NK-92 (cell line): ENCODE measurements around the gene AIFM2.
"Not testable (repeated sequence)": the region's sequence is repeated elsewhere in the genome, so short reads cannot be mapped to it uniquely, and the experiment has no call there.

Source experiments
- DNase-seq: peaks from one replicate; lab custom pipeline; 2025; ENCODE audit not compliant: unreplicated experiment; lab: John Stamatoyannopoulos, UW

AIFM2 gene

GRCh38 chr10:70132098-70133029 lies at the start of gene AIFM2:
Gene AIFM2 (minus strand): TSS chr10:70132825. CDS start chr10:70124084, 8,741 bp downstream.
- DNase-seq: no peak

- not testable (repeated sequence) for DNase-seq
These were observed 46.6 kb upstream of the AIFM2 start for GRCh38 chr10:70179209-70179608.

- no peak for DNase-seq
These were observed 45.6 kb upstream of the AIFM2 start for GRCh38 chr10:70178139-70178725.

- DNase-seq: no peak
These were observed 43.8 kb upstream of the AIFM2 start for GRCh38 chr10:70176441-70176840.

- DNase-seq: no peak
These were observed 42.9 kb upstream of the AIFM2 start for GRCh38 chr10:70175516-70175915.

- DNase-seq: no peak
These were observed 41.6 kb upstream of the AIFM2 start for GRCh38 chr10:70174058-70174741.

GRCh38 chr10:70169649-70170364 lies 37.2 kb upstream of the AIFM2 start:
- DNase-seq: no peak

- DNase-seq: no peak
These were observed 36.4 kb upstream of the AIFM2 start for GRCh38 chr10:70169011-70169410.

GRCh38 chr10:70167246-70167645 lies 34.6 kb upstream of the AIFM2 start:
- DNase-seq: no peak

GRCh38 chr10:70166394-70166793 lies 33.8 kb upstream of the AIFM2 start:
- DNase-seq: no peak

- no peak for DNase-seq
These were observed 31.5 kb upstream of the AIFM2 start for GRCh38 chr10:70164163-70164562.

- no peak for DNase-seq
These were observed 30.8 kb upstream of the AIFM2 start for GRCh38 chr10:70163448-70163847.

- DNase-seq: no peak
These were observed 30.2 kb upstream of the AIFM2 start for GRCh38 chr10:70162892-70163201.

GRCh38 chr10:70162151-70162891 lies 29.7 kb upstream of the AIFM2 start:
- no peak for DNase-seq

GRCh38 chr10:70160798-70161197 lies 28.2 kb upstream of the AIFM2 start:
- DNase-seq: no peak

- DNase-seq: not testable (repeated sequence)
These were observed 26.7 kb upstream of the AIFM2 start for GRCh38 chr10:70159366-70159765.

GRCh38 chr10:70158113-70158512 lies 25.5 kb upstream of the AIFM2 start:
- no peak for DNase-seq

GRCh38 chr10:70155255-70155838 lies 22.7 kb upstream of the AIFM2 start:
- no peak for DNase-seq

- no peak for DNase-seq
These were observed 15.9 kb upstream of the AIFM2 start for GRCh38 chr10:70148516-70148915.

GRCh38 chr10:70147259-70147625 lies 14.6 kb upstream of the AIFM2 start:
- DNase-seq: no peak
